K562 (cell line): Measurements from ENCODE around the gene MCM7. TPM values are rescaled to one million over a fixed set of nuclear protein-coding genes. Genes with fewer than 3 reads are reported as not detected.

Experiments
- AFF1 ChIP-seq, 2 experiments: fragments of 450-650 bp; IDR thresholded peaks; 2 replicates each; pipeline ENCODE4 v1.6.1; 2018; ENCODE audit warnings: mild to moderate bottlenecking in 2 of 2, low read depth in 1 of 2; ENCODE audit not compliant: partially characterized antibody in 2 of 2
- DEAF1 ChIP-seq: fragments of 450-650 bp; formaldehyde crosslinking; IDR thresholded peaks from 2 replicates; pipeline ENCODE4 v1.4.0; 2020; ENCODE audit warnings: mild to moderate bottlenecking, moderate library complexity
- DPF2 ChIP-seq: fragments of 450-650 bp; IDR thresholded peaks from 2 replicates; pipeline ENCODE4 v1.6.1; 2016
- ELF4 ChIP-seq: fragments of 450-650 bp; formaldehyde crosslinking; IDR thresholded peaks from 2 replicates; pipeline ENCODE4 v1.4.0; 2022; ENCODE audit warnings: missing genetic modification characterization
- HIVEP1 ChIP-seq: fragments of 250-450 bp; sonication (Bioruptor Pico); IDR thresholded peaks from 2 replicates; pipeline ENCODE4 v1.4.0; 2020; ENCODE audit warnings: mild to moderate bottlenecking
- IFI16 ChIP-seq: fragments of 250-450 bp; sonication (Bioruptor Pico); IDR thresholded peaks from 2 replicates; pipeline ENCODE4 v2.1.2; 2022; ENCODE audit warnings: mild to moderate bottlenecking, inconsistent platforms
- JUN ChIP-seq, 2 experiments: sonication (generic) in 1 of 2; formaldehyde crosslinking in 1 of 2; IDR thresholded peaks; 2 replicates each; pipeline versions ENCODE4 v1.6.1 to v1.8.0; 2012 to 2022; ENCODE audit warnings: borderline replicate concordance in 2 of 2, mild to moderate bottlenecking in 2 of 2, improper control_type of control experiment in 1 of 2, low read depth in 1 of 2, low read length in 1 of 2, missing genetic modification reagents in 1 of 2
- MAZ ChIP-seq, 2 experiments: fragments of 450-650 bp in 1 of 2; sonication (generic) in 1 of 2; formaldehyde crosslinking; IDR thresholded peaks in 1 of 2; conservative IDR thresholded peaks in 1 of 2; 2 replicates each; pipeline versions ENCODE4 v1.4.0 to v1.5.0; 2020; ENCODE audit warnings: mild to moderate bottlenecking in 1 of 2, missing genetic modification reagents in 1 of 2
- SOX6 ChIP-seq: fragments of 450-650 bp; IDR thresholded peaks from 2 replicates; pipeline ENCODE4 v1.6.1; 2014; ENCODE audit warnings: mild to moderate bottlenecking
- XRCC5 ChIP-seq: fragments of 200-400 bp; formaldehyde crosslinking; IDR thresholded peaks from 2 replicates; pipeline ENCODE4 v1.6.1; 2017; ENCODE audit warnings: low read depth, mild to moderate bottlenecking, low read length
- YY1 ChIP-seq, 3 experiments: IDR thresholded peaks; 2 replicates each; pipeline ENCODE4 v1.6.1; 2011; ENCODE audit warnings: low read length in 2 of 3, mild to moderate bottlenecking in 2 of 3, moderate library complexity in 2 of 3, borderline replicate concordance in 1 of 3, control low read depth in 1 of 3, low read depth in 1 of 3; ENCODE audit not compliant: insufficient read depth in 3 of 3, insufficient replicate concordance in 2 of 3, control insufficient read depth in 1 of 3, insufficient read length in 1 of 3; ENCODE audit errors: extremely low read depth in 1 of 3
- ZNF696 ChIP-seq: fragments of 250-450 bp; sonication (Bioruptor Pico); conservative IDR thresholded peaks from 2 replicates; pipeline ENCODE4 v1.4.0; 2020; ENCODE audit warnings: mild to moderate bottlenecking, moderate library complexity
- ZNF764 ChIP-seq: fragments of 250-450 bp; sonication (Bioruptor Pico); IDR thresholded peaks from 2 replicates; pipeline ENCODE4 v1.4.0; 2020; ENCODE audit warnings: low read depth, mild to moderate bottlenecking, moderate library complexity
- polyA plus RNA-seq, 8 experiments: library from polyadenylated mRNA; depleted of rRNA in 4 of 8; stranded (reverse) in 5 of 8; unstranded in 3 of 8; fragments of >200 nt; fragmentation: Nextera tagmentation in 2 of 8; fragmentation: Illumina TruSeq in 1 of 8; extraction: Ambion mirVana in 2 of 8; extraction: Trizol in 1 of 8; gene quantifications; 2 replicates each; pipeline versions ENCODE4 v1.2.1 to v1.2.3, GENCODE V29; 2011 to 2014; ENCODE audit warnings: inconsistent platforms in 1 of 8, missing spikeins in 1 of 8
- total RNA-seq, 7 experiments: library from RNA; depleted of rRNA in 6 of 7; stranded (reverse); fragments of >200 nt in 6 of 7; fragmentation: Illumina TruSeq in 2 of 7; extraction: Trizol in 2 of 7; gene quantifications; 2 replicates each; pipeline versions ENCODE4 v1.2.1 to v1.2.3, GENCODE V29; 2011 to 2021; ENCODE audit warnings: low replicate concordance in 1 of 7

Gene MCM7
- total and polyA plus RNA-seq, 9 of the 15 experiments (the other 6 are each of a cell fraction or from before 2014, with no cell fraction given) = 329 to 856 (median 437) TPM

- TF ChIP-seq AFF1 (IDR thresholded peaks at IDR 0.05; ENCODE audit: low read depth in 1 of 2, partially characterized antibody in 2 of 2) (peak; percentile 31 to 67), IFI16 (CRISPR knock-in tag) (0 out of 2 replicates have a peak, but pooled peaks have one; percentile 43), ZNF764 (CRISPR knock-in tag) (0 out of 2 replicates have a peak, but pooled peaks have one; percentile 50), DEAF1 (peak; percentile 98), ZNF696 (CRISPR knock-in tag) (0 out of 2 replicates have a peak, but pooled peaks have one; percentile 8), DPF2 (peak; percentile 44; the same call in 1 of the 2 replicates), XRCC5 (peak; percentile 87), ELF4 (peak; percentile 88), SOX6 (no peak), HIVEP1 (CRISPR knock-in tag) (peak; percentile 64; the same call in 1 of the 2 replicates), YY1 (IDR thresholded peaks at IDR 0.05; ENCODE audit: borderline replicate concordance in 1 of 3, control insufficient read depth in 1 of 3, extremely low read depth in 1 of 3, insufficient read depth in 3 of 3, insufficient read length in 1 of 3, insufficient replicate concordance in 2 of 3, low read depth in 1 of 3, low read length in 2 of 3) (no peak), MAZ (CRISPR knock-in tag; conservative IDR thresholded peaks at IDR 0.05 in 1 of 2, IDR thresholded peaks at IDR 0.05 in 1 of 2) (peak in 1 of 2 experiments; percentile 77; a peak in 1 of 4 replicates), JUN (IDR thresholded peaks at IDR 0.05; ENCODE audit: borderline replicate concordance, low read depth, low read length) (0 out of 2 replicates have a peak, but pooled peaks have one; percentile 33), JUN (CRISPR knock-in tag; IDR thresholded peaks at IDR 0.05; ENCODE audit: borderline replicate concordance) (no peak)
Measured at GRCh38 chr7:100132697-100133151, 31.5 kb upstream of the MCM7 start (continued).
